H1 (cell line): Measurements from ENCODE around the gene SOCS3. TPM values are rescaled to one million over a fixed set of nuclear protein-coding genes. Genes with fewer than 3 reads are reported as not detected.

ENCODE experiments used
- CTCF ChIA-PET: fragments of 300-600 bp; sonication (Branson Sonifier 250); formaldehyde crosslinking; loops from one replicate; lab custom pipeline; 2021; ENCODE audit not compliant: partially characterized antibody; lab: Charles Lee
- POLR2A ChIA-PET: fragments of 300-600 bp; sonication (Branson Sonifier 250); formaldehyde crosslinking; loops from one replicate; lab custom pipeline; 2021; ENCODE audit warnings: inconsistent platforms; ENCODE audit not compliant: partially characterized antibody; lab: Charles Lee
- DNase-seq, 2 experiments: peaks; one replicate each; pipeline versions ENCODE4 v3.0.0 to v3.0.0-alpha.2; 2010 to 2022; ENCODE audit warnings: low spot score in 2 of 2, low read depth in 1 of 2, mixed read lengths in 1 of 2
- FAIRE-seq: peaks from 2 replicates; lab custom pipeline; 2011; peaks lifted over from hg19 to GRCh38; lab: Jason Lieb, UNC
- H2AFZ ChIP-seq: 2 replicates; pipeline ENCODE4 v1.8.1; 2012; ENCODE audit warnings: low read length, inconsistent platforms
- H2AK5ac ChIP-seq: 2 replicates; pipeline ENCODE4 v1.6.1; 2013; ENCODE audit warnings: low read depth, low read length
- H2BK120ac ChIP-seq: replicated peaks from 2 replicates; pipeline ENCODE3; 2013; ENCODE audit warnings: low read depth, low read length, inconsistent platforms
- H2BK12ac ChIP-seq: 2 replicates; pipeline ENCODE4 v1.6.1; 2013; ENCODE audit warnings: low read depth, low read length
- H2BK15ac ChIP-seq: 2 replicates; pipeline ENCODE4 v1.6.1; 2013; ENCODE audit warnings: low read length
- H2BK20ac ChIP-seq: 2 replicates; pipeline ENCODE4 v1.6.1; 2013; ENCODE audit warnings: low read length
- H2BK5ac ChIP-seq: 2 replicates; pipeline ENCODE4 v1.6.1; 2013; ENCODE audit warnings: low read depth, low read length
- H3K14ac ChIP-seq: 2 replicates; pipeline ENCODE4 v1.6.1; 2013; ENCODE audit warnings: inconsistent platforms; ENCODE audit not compliant: insufficient read length
- H3K18ac ChIP-seq: 2 replicates; pipeline ENCODE4 v1.6.1; 2013; ENCODE audit warnings: low read length; ENCODE audit errors: extremely low read depth
- H3K23ac ChIP-seq: 2 replicates; pipeline ENCODE4 v1.6.1; 2013; ENCODE audit warnings: inconsistent platforms; ENCODE audit not compliant: insufficient read length
- H3K23me2 ChIP-seq: 2 replicates; pipeline ENCODE4 v1.6.1; 2013; ENCODE audit warnings: low read depth, low read length
- H3K27ac ChIP-seq: 2 replicates; pipeline ENCODE4 v1.6.1; 2011; ENCODE audit warnings: low read depth, low read length, inconsistent platforms
- H3K27me3 ChIP-seq, 4 experiments: replicated peaks in 1 of 4; 1 replicate in 1 of 4; 2 replicates in 3 of 4; pipeline versions ENCODE4 v1.6.1 to v1.8.1; 2011 to 2013; ENCODE audit warnings: low read length in 3 of 4, mild to moderate bottlenecking in 3 of 4, inconsistent platforms in 2 of 4, mixed read lengths in 2 of 4, moderate library complexity in 1 of 4; ENCODE audit not compliant: control insufficient read depth in 3 of 4, insufficient read depth in 3 of 4; ENCODE audit errors: extremely low read depth in 1 of 4
- H3K36me3 ChIP-seq, 4 experiments: 2 replicates each; pipeline versions ENCODE4 v1.6.1 to v1.8.1; 2011 to 2013; ENCODE audit warnings: mild to moderate bottlenecking in 4 of 4, low read length in 3 of 4, moderate library complexity in 2 of 4, control low read depth in 1 of 4, inconsistent platforms in 1 of 4; ENCODE audit not compliant: insufficient read depth in 4 of 4, control insufficient read depth in 2 of 4
- H3K4ac ChIP-seq: replicated peaks from 2 replicates; pipeline ENCODE3; 2013; ENCODE audit warnings: low read length, low read depth, mixed read lengths, inconsistent platforms; ENCODE audit not compliant: insufficient read length
- H3K4me1 ChIP-seq, 4 experiments: replicated peaks in 1 of 4; 1 replicate in 1 of 4; 2 replicates in 3 of 4; pipeline versions ENCODE4 v1.6.1 to v1.8.1; 2011 to 2013; ENCODE audit warnings: low read length in 3 of 4, inconsistent platforms in 2 of 4, mixed read lengths in 1 of 4; ENCODE audit not compliant: insufficient read depth in 4 of 4, control insufficient read depth in 3 of 4
- H3K4me2 ChIP-seq, 2 experiments: 2 replicates each; pipeline versions ENCODE4 v1.6.1 to v1.8.1; 2011 to 2013; ENCODE audit warnings: low read depth in 2 of 2, low read length in 2 of 2, control low read depth in 1 of 2, inconsistent platforms in 1 of 2, mild to moderate bottlenecking in 1 of 2; ENCODE audit not compliant: insufficient read depth in 1 of 2
- H3K4me3 ChIP-seq, 4 experiments: fragments of 200-600, 300-600 bp in 1 of 4; sonication (generic), shearing (Covaris generic), sonication (Bioruptor Twin) in 1 of 4; 2 replicates each; pipeline versions ENCODE4 v1.5.1 to v1.8.1; 2011 to 2016; ENCODE audit warnings: low read length in 4 of 4, low read depth in 3 of 4, control low read depth in 2 of 4, inconsistent platforms in 2 of 4, mild to moderate bottlenecking in 2 of 4, mixed read lengths in 1 of 4, moderate library complexity in 1 of 4; ENCODE audit not compliant: insufficient read depth in 2 of 4; ENCODE audit errors: extremely low read depth in 1 of 4
- H3K56ac ChIP-seq: replicated peaks from 2 replicates; pipeline ENCODE3; 2013; ENCODE audit warnings: low read depth, mild to moderate bottlenecking, mixed read lengths, low read length, inconsistent platforms; ENCODE audit not compliant: insufficient read length
- H3K79me1 ChIP-seq: 2 replicates; pipeline ENCODE4 v1.6.1; 2013; ENCODE audit warnings: low read depth, low read length, control low read depth
- H3K79me2 ChIP-seq, 2 experiments: 2 replicates each; pipeline versions ENCODE4 v1.6.1 to v1.8.1; 2012 to 2013; ENCODE audit warnings: low read length in 2 of 2, mild to moderate bottlenecking in 2 of 2, inconsistent platforms in 1 of 2; ENCODE audit not compliant: insufficient read depth in 2 of 2, control insufficient read depth in 1 of 2
- H3K9ac ChIP-seq, 4 experiments: replicated peaks in 1 of 4; 1 replicate in 1 of 4; 2 replicates in 3 of 4; pipeline versions ENCODE4 v1.6.1 to v1.8.1; 2011 to 2013; ENCODE audit warnings: low read depth in 3 of 4, low read length in 3 of 4, control low read depth in 2 of 4, mild to moderate bottlenecking in 2 of 4, moderate library complexity in 2 of 4, inconsistent platforms in 1 of 4; ENCODE audit errors: extremely low read depth in 1 of 4
- H3K9me3 ChIP-seq, 2 experiments: 2 replicates each; pipeline versions ENCODE4 v1.6.1 to v1.8.1; 2012 to 2013; ENCODE audit warnings: mild to moderate bottlenecking in 2 of 2, moderate library complexity in 2 of 2, control low read depth in 1 of 2, inconsistent platforms in 1 of 2, low read depth in 1 of 2, low read length in 1 of 2, mixed read lengths in 1 of 2; ENCODE audit not compliant: insufficient read depth in 2 of 2
- H4K20me1 ChIP-seq, 2 experiments: replicated peaks in 1 of 2; 2 replicates each; pipeline versions ENCODE3 to v1.8.1; 2011 to 2013; ENCODE audit warnings: inconsistent platforms in 2 of 2, low read length in 2 of 2, mild to moderate bottlenecking in 1 of 2; ENCODE audit not compliant: insufficient read depth in 2 of 2, control insufficient read depth in 1 of 2
- H4K5ac ChIP-seq: 2 replicates; pipeline ENCODE4 v1.6.1; 2013; ENCODE audit warnings: low read length, low read depth, mixed read lengths, inconsistent platforms; ENCODE audit not compliant: insufficient read length
- H4K8ac ChIP-seq: 2 replicates; pipeline ENCODE4 v1.8.0; 2013; ENCODE audit warnings: mild to moderate bottlenecking, moderate library complexity, low read length, inconsistent platforms; ENCODE audit not compliant: insufficient read depth; ENCODE audit errors: extremely low read depth
- H4K91ac ChIP-seq: replicated peaks from 2 replicates; pipeline ENCODE3; 2013; ENCODE audit warnings: low read length, mixed read lengths, inconsistent platforms; ENCODE audit not compliant: insufficient read length
- BACH1 ChIP-seq: IDR thresholded peaks from 2 replicates; pipeline ENCODE4 v1.6.1; 2012; ENCODE audit warnings: low read length, improper control_type of control experiment
- CHD1 ChIP-seq: IDR thresholded peaks from 2 replicates; pipeline ENCODE4 v1.6.1; 2012; ENCODE audit warnings: low read depth, low read length, improper control_type of control experiment
- EGR1 ChIP-seq: IDR thresholded peaks from 2 replicates; pipeline ENCODE4 v1.6.1; 2011; ENCODE audit warnings: low read depth, low read length, borderline replicate concordance
- HDAC2 ChIP-seq, 2 experiments: fragments of 300-600 bp in 1 of 2; sonication (generic) in 1 of 2; IDR thresholded peaks; 2 replicates each; pipeline ENCODE4 v1.6.1; 2011 to 2012; ENCODE audit warnings: low read depth in 2 of 2, low read length in 2 of 2, mild to moderate bottlenecking in 2 of 2, moderate library complexity in 2 of 2, borderline replicate concordance in 1 of 2, inconsistent platforms in 1 of 2
- KDM5A ChIP-seq: fragments of 200-600 bp; IDR thresholded peaks from 2 replicates; pipeline ENCODE4 v1.7.1; 2012; ENCODE audit warnings: mild to moderate bottlenecking, low read length, inconsistent platforms, mixed read lengths
- POLR2A ChIP-seq, 2 experiments: IDR thresholded peaks; 1 replicate in 1 of 2; 2 replicates in 1 of 2; pipeline ENCODE4 v1.6.1; 2011; ENCODE audit warnings: low read depth in 2 of 2, low read length in 2 of 2, mild to moderate bottlenecking in 2 of 2; ENCODE audit errors: control extremely low read depth in 1 of 2
- POU5F1 ChIP-seq: IDR thresholded peaks from 2 replicates; pipeline ENCODE4 v1.6.1; 2011; ENCODE audit warnings: low read depth, mild to moderate bottlenecking, low read length, moderate library complexity
- RBBP5 ChIP-seq: IDR thresholded peaks from 2 replicates; pipeline ENCODE4 v1.7.1; 2012; ENCODE audit warnings: low read depth, mild to moderate bottlenecking, inconsistent platforms, low read length, moderate library complexity, borderline replicate concordance
- SIX5 ChIP-seq: IDR thresholded peaks from 2 replicates; pipeline ENCODE4 v1.6.1; 2011; ENCODE audit warnings: mild to moderate bottlenecking, low read depth, low read length
- WGBS, 2 experiments: shearing (Covaris generic) in 1 of 2; methylation state at CpG; one replicate each; pipeline versions ENCODE4 v1.1.6 to v1.1.7; 2013 to 2015; ENCODE audit warnings: low lambda C conversion rate in 2 of 2, mixed read lengths in 2 of 2, inconsistent platforms in 1 of 2, low coverage in 1 of 2, missing lambda C conversion rate in 1 of 2; ENCODE audit not compliant: insufficient replicate concordance in 2 of 2, insufficient coverage in 1 of 2, insufficient read length in 1 of 2; ENCODE audit errors: extremely low coverage in 1 of 2, missing lambda C conversion rate in 1 of 2; 5-methylcytosine and 5-hydroxymethylcytosine counted together
- polyA plus RNA-seq, 7 experiments: library from polyadenylated mRNA; depleted of rRNA in 3 of 7; stranded (reverse) in 5 of 7; unstranded in 2 of 7; fragments of >200 nt in 5 of 7; fragments of 200-250 nt in 2 of 7; gene quantifications; 1 replicate in 5 of 7; 2 replicates in 1 of 7; 4 replicates in 1 of 7; pipeline versions ENCODE4 v1.2.1 to v1.2.3, GENCODE V29; 2011 to 2013; ENCODE audit warnings: missing spikeins in 2 of 7, mixed read lengths in 2 of 7
- total RNA-seq: library from RNA; stranded (reverse); fragmentation: NEBNext Ultra II Directional; extraction: Animal tissue kit (Norgen Biotek cat#: 25700); gene quantifications from 2 replicates; pipeline ENCODE4 v1.2.1, GENCODE V29; 2021
- TF ChIP-seq, protein P1 (sequence below): IDR thresholded peaks from 2 replicates; pipeline ENCODE4 v1.6.1; 2011; ENCODE audit warnings: low read depth, mild to moderate bottlenecking, low read length; ENCODE audit not compliant: insufficient read depth
- TF ChIP-seq, protein P2 (sequence below): IDR thresholded peaks from 2 replicates; pipeline ENCODE4 v1.6.1; 2011; ENCODE audit warnings: low read length, improper control_type of control experiment

The SOCS3 gene
- total and polyA plus RNA-seq, 2 of the 8 experiments (the other 6 are each of a cell fraction or from before 2014, with no cell fraction given): 10.1 to 47.9 TPM

DNA sequence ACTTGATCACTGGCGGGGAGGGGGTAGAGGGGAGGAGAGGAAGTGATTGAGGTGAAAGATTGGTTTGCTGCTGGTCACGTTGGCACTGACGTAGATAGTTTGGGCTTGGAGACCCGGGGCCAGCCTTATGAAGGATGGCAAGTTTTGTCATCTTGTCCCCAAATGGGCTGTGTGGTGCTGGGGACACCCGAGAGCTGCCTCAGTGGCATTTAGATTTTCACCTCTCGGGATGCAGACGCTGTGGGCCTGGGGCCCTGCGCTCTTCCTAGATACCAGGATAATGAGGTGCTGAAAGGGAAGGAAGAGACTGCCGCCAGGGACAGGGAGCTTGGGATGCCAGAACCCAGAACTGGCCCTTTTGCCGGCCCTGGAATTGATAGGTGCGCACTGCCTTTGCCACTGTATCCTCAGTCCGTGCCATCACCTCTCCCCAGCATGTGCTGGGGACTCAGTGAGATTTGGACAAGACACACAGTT lies 1.4 kb upstream of the SOCS3 start:
- Histone ChIP-seq H3K4me1 (peaks cover 13 to 52% (median 42%) of the 10 kb centered on the region in 4 experiments), H3K9me3 (no peaks in the 10 kb centered on the region), H3K56ac (no peak overlapping the region), H3K79me1 (no peaks in the 10 kb centered on the region), H3K18ac (peak overlapping the region; percentile 95), H3K4ac (peak overlapping the region; percentile 96), H4K20me1 (peaks cover 16 to 20% of the 10 kb centered on the region in 2 experiments), H2AFZ (no peak overlapping the region), H2BK120ac (peak overlapping the region; percentile 66), H3K36me3 (peaks cover 2 to 19% (median 7%) of the 10 kb centered on the region in 4 experiments; a peak in 5 of 8 replicates), H3K4me3 (peak overlapping the region; percentile 1 to 81 (median 61); a peak in 6 of 8 replicates), H2BK20ac (0 out of 2 replicates have a peak overlapping the region, but pooled peaks have one; percentile 80), H3K79me2 (peaks cover 8 to 28% of the 10 kb centered on the region in 2 experiments; a peak in 3 of 4 replicates), H4K5ac (peak overlapping the region; percentile 56), H3K14ac (no peak overlapping the region), H3K9ac (no peak overlapping the region; a peak in 1 of 7 replicates), H3K27me3 (peaks cover 0 to 16% (median 5%) of the 10 kb centered on the region in 4 experiments; a peak in 4 of 7 replicates), H3K23me2 (peaks cover 14% of the 10 kb centered on the region), H3K23ac (no peak overlapping the region), H2BK5ac (peak overlapping the region; percentile 92), H4K91ac (peak overlapping the region; percentile 92), H2BK15ac (peak overlapping the region; percentile 65; the same call in 1 of the 2 replicates), H2AK5ac (peak overlapping the region; percentile 59; the same call in 1 of the 2 replicates), H4K8ac (peak overlapping the region; percentile 57), H2BK12ac (peak overlapping the region; percentile 92), H3K27ac (0 out of 2 replicates have a peak overlapping the region, but pooled peaks have one; percentile 23), H3K4me2 (peak overlapping the region; percentile 66 to 92)
- DNase-seq (no peak), FAIRE-seq (peak; percentile 57)
- WGBS, 2 experiments: 35% methylated on average over 10 of the region's 12 CpGs; no CpG with 5 or more reads in 1 of the 2 experiments
- POLR2A ChIA-PET: interaction anchor here (0.6 to 4.9 kb wide), 10 partner anchors 8 to 124 kb away, joined by 3 to 29 read pairs (median 8); no protein-coding TSS in a partner anchor
- CTCF ChIA-PET: interaction anchor here (0.5 to 20.5 kb wide), 26 partner anchors 15 to 252 kb away, joined by 3 to 257 read pairs (median 4); no protein-coding TSS in a partner anchor
- TF ChIP-seq, protein P1, sequence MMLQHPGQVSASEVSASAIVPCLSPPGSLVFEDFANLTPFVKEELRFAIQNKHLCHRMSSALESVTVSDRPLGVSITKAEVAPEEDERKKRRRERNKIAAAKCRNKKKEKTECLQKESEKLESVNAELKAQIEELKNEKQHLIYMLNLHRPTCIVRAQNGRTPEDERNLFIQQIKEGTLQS: no peak
- TF ChIP-seq HDAC2 (IDR thresholded peaks at IDR 0.05; ENCODE audit: borderline replicate concordance in 1 of 2, low read depth in 2 of 2, low read length in 2 of 2) (no peak), KDM5A (no peak), SIX5 (no peak), POU5F1 (no peak), RBBP5 (no peak), EGR1 (no peak), CHD1 (no peak), BACH1 (no peak), POLR2A (IDR thresholded peaks at IDR 0.05; ENCODE audit: control extremely low read depth in 1 of 2, low read depth in 2 of 2, low read length in 2 of 2) (no peak)
- TF ChIP-seq, protein P2, sequence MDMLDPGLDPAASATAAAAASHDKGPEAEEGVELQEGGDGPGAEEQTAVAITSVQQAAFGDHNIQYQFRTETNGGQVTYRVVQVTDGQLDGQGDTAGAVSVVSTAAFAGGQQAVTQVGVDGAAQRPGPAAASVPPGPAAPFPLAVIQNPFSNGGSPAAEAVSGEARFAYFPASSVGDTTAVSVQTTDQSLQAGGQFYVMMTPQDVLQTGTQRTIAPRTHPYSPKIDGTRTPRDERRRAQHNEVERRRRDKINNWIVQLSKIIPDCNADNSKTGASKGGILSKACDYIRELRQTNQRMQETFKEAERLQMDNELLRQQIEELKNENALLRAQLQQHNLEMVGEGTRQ: peak; percentile 65
